Measurements from ENCODE around the gene AGPAT2.

DNA sequence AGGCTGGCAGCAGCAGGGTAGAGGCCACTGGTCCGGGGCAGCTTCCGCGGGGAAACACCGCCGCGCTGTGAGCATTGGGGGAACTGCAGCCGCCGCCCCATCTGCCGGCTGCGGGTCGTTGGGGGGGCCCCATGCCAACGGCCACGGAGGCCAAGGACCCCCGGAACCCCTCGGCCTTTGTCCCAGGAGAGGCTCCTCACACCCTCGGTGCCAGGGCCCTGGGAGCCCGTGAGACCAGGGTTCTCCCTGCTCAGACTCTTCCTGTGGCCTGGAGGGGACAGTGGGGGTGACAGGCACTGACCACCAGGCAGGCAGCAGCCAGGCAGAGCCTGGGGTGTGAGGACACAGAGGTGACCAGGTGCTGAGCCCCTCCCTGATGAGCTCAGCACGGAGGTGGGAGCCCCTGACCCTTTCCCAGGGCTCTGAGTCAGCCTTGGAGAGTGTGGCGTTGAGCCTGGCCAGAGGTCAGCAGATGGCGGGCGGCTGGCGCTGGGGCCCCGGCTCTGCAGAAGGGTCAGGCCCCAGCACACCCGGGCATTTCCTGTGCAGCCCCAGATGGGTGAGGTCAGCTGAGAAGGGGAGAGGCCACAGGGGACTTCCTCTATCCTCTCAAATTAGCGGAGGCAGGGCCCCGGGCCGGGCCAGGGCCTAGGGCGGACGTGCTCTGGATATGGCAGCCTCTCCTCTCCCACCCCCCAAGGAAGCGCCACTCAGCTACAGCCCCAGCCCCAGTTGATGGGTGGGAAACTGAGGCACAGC, 42.5 kb downstream of the AGPAT2 start:
- TF ChIP-seq POLR2A (IDR thresholded peaks at IDR 0.05): peak; percentile 19 to 36
- TF ChIP-seq, protein P1, sequence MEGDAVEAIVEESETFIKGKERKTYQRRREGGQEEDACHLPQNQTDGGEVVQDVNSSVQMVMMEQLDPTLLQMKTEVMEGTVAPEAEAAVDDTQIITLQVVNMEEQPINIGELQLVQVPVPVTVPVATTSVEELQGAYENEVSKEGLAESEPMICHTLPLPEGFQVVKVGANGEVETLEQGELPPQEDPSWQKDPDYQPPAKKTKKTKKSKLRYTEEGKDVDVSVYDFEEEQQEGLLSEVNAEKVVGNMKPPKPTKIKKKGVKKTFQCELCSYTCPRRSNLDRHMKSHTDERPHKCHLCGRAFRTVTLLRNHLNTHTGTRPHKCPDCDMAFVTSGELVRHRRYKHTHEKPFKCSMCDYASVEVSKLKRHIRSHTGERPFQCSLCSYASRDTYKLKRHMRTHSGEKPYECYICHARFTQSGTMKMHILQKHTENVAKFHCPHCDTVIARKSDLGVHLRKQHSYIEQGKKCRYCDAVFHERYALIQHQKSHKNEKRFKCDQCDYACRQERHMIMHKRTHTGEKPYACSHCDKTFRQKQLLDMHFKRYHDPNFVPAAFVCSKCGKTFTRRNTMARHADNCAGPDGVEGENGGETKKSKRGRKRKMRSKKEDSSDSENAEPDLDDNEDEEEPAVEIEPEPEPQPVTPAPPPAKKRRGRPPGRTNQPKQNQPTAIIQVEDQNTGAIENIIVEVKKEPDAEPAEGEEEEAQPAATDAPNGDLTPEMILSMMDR (IDR thresholded peaks at IDR 0.05 in 4 of 5, conservative IDR thresholded peaks at IDR 0.05 in 1 of 5): peak; percentile 77 to 93 (median 85)
